Fibroblast of skin of right quadriceps (primary cell): Measurements from ENCODE around the gene LIFR.
"Not testable (repeated sequence)": the region's sequence is repeated elsewhere in the genome, so short reads cannot be mapped to it uniquely, and the experiment has no call there.

Experiments used
- DNase-seq: peaks from one replicate; pipeline ENCODE4 v3.0.0-alpha.2; 2013

LIFR gene

DNA sequence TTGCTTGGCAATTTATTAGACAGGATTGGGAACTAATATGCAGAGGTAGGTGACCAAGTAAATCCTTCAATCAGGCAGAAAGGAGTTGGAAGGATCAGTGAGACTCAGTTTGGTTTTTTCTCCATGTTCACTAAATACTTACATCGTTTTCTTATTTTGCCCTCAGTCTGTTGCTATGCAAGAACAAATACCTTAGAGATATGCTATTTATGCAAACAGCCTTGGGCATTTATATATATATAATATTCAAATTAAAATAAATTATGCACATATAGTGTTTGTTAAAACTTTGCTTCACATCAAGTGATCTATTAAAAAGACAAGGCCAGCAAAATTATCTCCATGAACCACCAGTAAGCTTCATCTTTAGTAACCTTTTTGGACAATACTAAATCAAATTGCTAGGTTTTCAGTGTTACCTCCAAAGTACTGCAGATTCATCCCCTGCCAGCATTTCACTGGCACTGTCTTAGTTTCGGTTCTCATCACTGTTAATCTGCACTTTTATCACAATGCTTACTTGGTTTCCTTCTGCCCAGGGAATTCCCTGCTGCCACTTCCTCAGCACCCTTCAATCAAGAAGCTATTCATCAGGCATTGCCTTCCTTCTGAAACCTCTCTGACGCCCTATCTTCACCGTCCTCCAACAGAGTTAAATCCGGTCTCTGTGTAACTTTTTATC lies 26.0 kb upstream of the LIFR start:
- DNase-seq, result no peak

- DNase-seq, result no peak
Measured at GRCh38 chr5:38581597-38581996, 25.2 kb upstream of the LIFR start.

- DNase-seq, result no peak
Measured at GRCh38 chr5:38579105-38579504, 22.7 kb upstream of the LIFR start.

GRCh38 chr5:38576961-38577684 lies 20.7 kb upstream of the LIFR start:
- no peak for DNase-seq

DNA sequence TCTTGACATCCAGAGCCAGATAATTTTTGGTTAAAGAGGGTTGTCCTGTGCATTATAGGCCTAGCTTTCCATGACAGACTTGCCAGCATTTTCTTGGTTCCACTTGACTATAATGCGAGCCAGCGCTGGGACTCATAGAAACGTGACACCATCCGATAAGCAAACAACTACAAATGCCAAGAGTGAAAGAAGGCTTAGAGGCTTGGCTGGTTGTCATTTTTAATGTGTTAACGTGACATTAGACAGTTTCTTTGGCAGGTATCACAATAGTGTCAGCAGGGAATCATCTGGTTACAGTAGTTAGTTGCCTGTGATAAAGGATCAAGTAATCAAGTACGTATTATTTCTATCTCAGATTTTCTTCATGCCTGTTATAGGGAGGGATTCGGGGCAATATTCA lies 20.0 kb upstream of the LIFR start:
- DNase-seq, result no peak

- DNase-seq, result no peak
Measured at GRCh38 chr5:38575476-38575875, 19.0 kb upstream of the LIFR start.

GRCh38 chr5:38574009-38574408 lies 17.6 kb upstream of the LIFR start:
- no peak for DNase-seq

GRCh38 chr5:38573521-38573920 lies 17.1 kb upstream of the LIFR start:
- DNase-seq, result no peak

DNA sequence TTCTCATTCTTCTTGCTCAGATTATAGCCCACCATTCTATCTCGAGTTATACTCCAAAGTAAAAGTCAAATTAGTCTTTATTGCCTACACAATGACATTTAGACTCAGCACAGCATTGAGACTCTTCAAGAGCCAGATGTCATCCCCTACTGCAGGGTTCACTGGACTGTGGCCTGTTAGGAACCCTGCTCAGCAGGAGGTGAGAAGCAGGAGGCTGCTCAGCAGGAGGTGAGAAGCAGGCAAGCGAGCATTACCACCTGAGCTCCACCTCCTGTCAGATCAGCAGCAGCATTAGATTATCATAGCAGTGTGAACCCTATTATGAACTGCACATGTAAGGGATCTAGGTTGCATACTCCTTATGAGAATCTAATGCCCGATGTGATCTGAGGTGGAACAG lies 12.7 kb upstream of the LIFR start:
- DNase-seq, result no peak

- DNase-seq, result not testable (repeated sequence)
Measured at GRCh38 chr5:38567306-38567705, 10.9 kb upstream of the LIFR start.

GRCh38 chr5:38563624-38564023 lies 7.2 kb upstream of the LIFR start:
- no peak for DNase-seq

DNA sequence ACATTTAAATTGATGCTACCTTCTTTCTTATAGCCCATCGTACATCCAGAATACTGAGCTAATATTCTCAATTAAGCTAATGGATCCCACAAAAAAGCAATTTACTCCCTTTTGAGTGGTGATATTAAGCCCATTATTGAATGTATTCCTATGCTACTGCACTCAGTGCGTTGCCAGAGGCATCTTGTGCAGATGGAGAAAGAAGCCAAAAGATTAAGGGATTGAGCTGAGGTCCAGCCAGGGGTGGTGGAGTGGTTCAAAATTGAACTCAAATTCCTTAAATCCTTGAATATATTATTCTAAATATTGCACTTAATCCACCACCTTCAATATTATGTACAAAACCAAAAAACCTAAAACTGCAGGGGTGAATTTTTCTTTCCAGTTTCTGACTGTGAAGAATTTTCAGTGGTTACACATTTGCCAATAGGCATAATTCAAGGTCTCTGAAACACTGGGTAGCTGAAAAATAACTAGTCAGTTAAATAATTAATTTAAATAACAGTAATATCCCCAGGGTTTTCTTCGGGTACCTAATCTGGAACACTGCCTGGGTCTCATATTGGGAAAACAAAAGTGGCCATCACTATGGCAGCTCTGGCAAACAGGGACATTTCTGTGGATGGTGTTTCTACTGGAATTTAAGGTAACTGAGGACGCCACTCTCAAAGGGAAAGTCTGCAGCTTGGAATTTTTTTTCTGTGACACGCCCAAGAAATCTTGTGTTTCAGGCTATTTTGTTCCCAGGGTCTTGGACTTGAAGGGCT lies 6.2 kb upstream of the LIFR start:
- DNase-seq, result no peak

DNA sequence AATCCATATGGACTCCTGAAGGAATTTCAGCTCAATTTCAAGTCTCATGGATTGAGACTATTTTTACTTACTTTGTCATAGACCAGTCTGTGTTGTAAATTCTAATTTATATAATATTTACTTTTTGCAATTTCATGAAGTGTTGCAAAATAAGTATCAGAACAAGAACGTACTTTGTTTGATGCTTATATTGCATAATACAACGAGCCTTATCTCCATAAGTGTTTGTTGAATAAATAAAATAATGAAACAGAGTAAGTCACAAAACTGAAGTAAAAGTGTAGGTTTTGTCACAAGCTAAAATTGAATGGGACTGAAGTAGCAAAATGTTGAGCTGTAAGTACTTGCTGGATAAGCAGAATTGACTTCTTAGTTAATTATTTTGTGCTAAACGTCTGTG lies 3.0 kb upstream of the LIFR start:
- no peak for DNase-seq

DNA sequence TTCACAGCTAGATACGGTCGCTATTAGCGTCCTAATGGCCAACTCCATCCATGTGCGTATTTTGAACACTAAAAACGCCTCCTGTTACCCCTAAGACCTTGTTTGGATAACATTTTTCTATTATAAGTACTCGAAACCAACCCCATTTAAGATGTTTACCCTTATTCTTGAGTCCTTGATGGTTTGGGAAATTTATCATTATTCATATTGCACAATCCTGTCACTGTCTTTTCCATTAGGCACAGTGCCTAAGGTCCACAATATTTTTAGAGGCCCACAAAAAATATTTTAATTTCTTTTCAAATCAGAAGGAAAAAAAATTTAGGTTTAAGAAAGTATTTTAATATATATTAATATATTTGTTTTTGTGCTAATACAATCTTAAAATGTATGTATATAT lies 1.3 kb upstream of the LIFR start:
- DNase-seq, result no peak

DNA sequence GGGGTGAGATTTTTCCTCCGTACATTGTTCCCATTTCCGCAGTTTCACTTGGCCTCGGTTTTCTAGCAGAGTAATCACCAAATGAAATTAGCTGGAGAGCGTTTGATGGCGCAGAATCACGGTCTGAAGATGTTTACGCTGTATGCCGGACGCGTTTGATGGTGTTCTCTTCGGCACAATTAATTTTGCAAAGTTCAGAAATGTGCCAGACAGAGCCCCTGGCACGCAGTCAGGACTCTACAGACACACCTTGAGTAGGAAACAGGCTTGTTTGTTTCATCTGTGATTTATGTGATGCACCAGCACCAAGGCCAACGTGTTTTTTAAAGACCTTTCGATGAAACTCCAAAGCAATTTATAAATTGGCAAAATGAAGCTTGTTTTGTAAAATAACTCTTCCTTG lies 863 bp upstream of the LIFR start:
- DNase-seq, result no peak

DNA sequence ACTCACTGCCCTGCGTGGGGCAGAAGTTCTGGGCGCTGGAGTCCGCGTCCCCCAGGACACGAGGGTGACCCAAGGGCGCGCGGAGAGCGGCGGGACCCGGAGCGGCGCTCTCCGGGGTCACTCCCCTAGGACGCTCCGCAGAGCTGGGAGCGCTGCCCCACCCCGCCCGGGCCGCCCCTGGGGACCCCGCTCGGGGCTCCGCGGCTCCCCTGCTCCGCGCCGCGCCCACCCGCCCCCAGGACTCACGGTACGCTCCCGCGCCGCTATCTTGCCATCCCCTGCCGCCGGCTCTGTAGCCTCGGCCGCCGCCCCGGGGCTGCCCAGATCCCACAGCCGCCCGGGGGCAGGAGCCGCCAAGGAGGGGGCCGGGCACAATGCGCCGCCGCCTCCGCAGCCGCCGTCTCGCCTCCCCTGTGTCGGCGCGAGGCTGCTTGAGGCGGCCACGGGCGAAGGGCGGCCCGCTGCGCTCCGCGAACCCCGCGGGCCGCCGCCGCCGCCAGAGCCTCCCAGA lies 303 bp downstream of the LIFR start:
- no peak for DNase-seq

GRCh38 chr5:38555354-38556087 lies 925 bp downstream of the LIFR start:
- no peak for DNase-seq

GRCh38 chr5:38554861-38555260 lies 1.6 kb downstream of the LIFR start:
- DNase-seq, result no peak

GRCh38 chr5:38554403-38554802 lies 2.0 kb downstream of the LIFR start:
- no peak for DNase-seq

- no peak for DNase-seq
Measured at GRCh38 chr5:38553001-38553521, 3.4 kb downstream of the LIFR start.

DNA sequence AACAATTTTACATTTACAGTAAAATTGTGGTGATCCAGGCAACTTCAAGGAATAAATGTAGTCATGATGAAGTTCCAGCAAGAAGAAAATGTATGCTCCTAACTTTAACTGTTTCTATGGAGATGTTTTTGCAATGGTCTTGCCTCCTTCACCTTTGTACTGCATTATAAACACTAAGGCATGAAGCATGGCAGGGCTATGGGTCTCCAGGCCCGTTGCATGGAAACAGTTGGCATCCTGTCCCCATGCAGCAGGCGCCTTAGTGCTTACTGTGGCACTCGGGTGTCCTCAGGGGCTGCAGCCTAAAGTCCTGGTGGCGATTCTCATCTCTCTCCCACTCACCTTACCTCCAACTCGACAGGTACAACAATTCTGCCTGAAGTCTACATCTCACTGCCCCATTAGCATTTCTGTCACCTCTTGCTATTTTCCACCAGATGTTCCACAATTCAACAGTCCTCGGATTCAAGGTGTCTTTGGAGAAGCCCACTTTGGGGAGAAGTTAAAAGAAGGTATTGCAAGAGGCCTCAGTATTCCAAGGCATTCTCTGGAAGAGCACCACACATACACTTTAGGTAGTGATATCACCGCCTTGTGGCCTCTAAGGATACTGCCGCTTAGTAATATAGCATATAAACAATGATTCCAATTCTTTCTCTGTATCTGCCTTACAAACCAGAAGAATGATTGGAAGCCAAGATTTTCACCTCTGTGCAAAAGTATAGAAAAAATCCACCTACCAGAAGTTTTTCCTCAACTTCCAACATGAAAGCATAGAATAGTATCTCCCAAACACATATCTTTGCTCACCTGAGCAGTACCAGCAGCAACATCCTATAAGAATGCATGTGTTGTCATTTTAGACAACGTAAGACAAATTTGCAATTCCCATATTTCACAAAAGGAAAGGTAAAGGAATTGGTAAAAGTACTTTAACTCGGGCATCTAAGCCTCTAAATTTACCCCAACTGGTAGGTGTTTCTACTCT lies 5.1 kb downstream of the LIFR start:
- peak; percentile 54 for DNase-seq
